CD4-positive, alpha-beta memory T cell (primary cell): Measurements from ENCODE around the gene SNED1. TPM values are rescaled to one million over a fixed set of nuclear protein-coding genes. Genes with fewer than 3 reads are reported as not detected.

Experiments
- CTCF ChIA-PET: fragments of 350-600 bp; sonication (Branson Sonifier 250); formaldehyde crosslinking; loops from one replicate; lab custom pipeline; 2021; ENCODE audit warnings: inconsistent platforms; ENCODE audit not compliant: partially characterized antibody; lab: Charles Lee
- POLR2A ChIA-PET: fragments of 350-600 bp; sonication (Branson Sonifier 250); formaldehyde crosslinking; loops from one replicate; lab custom pipeline; 2021; ENCODE audit not compliant: partially characterized antibody; lab: Charles Lee
- DNase-seq, 5 donors: peaks; one replicate each; pipeline versions ENCODE4 v3.0.0 to v3.0.0-alpha.2; 2020 to 2022; ENCODE audit warnings: mixed read lengths in 1 of 5
- H3K27ac ChIP-seq: one replicate; pipeline ENCODE4 v1.7.0; 2013; ENCODE audit warnings: low read depth, low read length
- H3K27me3 ChIP-seq: 2 replicates; pipeline ENCODE4 v1.7.0; 2013; ENCODE audit warnings: mild to moderate bottlenecking, low read length, moderate library complexity; ENCODE audit not compliant: insufficient read depth
- H3K36me3 ChIP-seq: 2 replicates; pipeline ENCODE4 v1.7.0; 2013; ENCODE audit warnings: mild to moderate bottlenecking, low read length, moderate library complexity; ENCODE audit not compliant: insufficient read depth
- H3K4me1 ChIP-seq: 2 replicates; pipeline ENCODE4 v1.7.0; 2013; ENCODE audit warnings: mild to moderate bottlenecking, low read length, moderate library complexity; ENCODE audit not compliant: insufficient read depth
- H3K4me3 ChIP-seq, 2 donors: one replicate each; pipeline ENCODE4 v1.7.0; 2013; ENCODE audit warnings: low read length in 2 of 2, mild to moderate bottlenecking in 1 of 2
- H3K9me3 ChIP-seq, 2 donors: one replicate each; pipeline ENCODE4 v1.7.0; 2013; ENCODE audit warnings: low read length in 2 of 2, control low read depth in 1 of 2; ENCODE audit not compliant: control insufficient read depth in 1 of 2
- H3K27ac Mint-ChIP-seq, 7 donors: one replicate each; pipeline ENCODE4 v1.8.0; 2020 to 2021; ENCODE audit warnings: mixed read lengths in 7 of 7, mild to moderate bottlenecking in 6 of 7, inconsistent platforms in 3 of 7, moderate library complexity in 3 of 7
- H3K27me3 Mint-ChIP-seq, 2 donors: one replicate each; pipeline ENCODE4 v1.8.0; 2020 to 2021; ENCODE audit warnings: mixed read lengths in 2 of 2
- H3K36me3 Mint-ChIP-seq, 2 donors: one replicate each; pipeline ENCODE4 v1.8.0; 2020 to 2021; ENCODE audit warnings: mixed read lengths in 2 of 2, inconsistent platforms in 1 of 2, mild to moderate bottlenecking in 1 of 2
- H3K4me1 Mint-ChIP-seq, 4 donors: one replicate each; pipeline ENCODE4 v1.8.0; 2020 to 2021; ENCODE audit warnings: mixed read lengths in 4 of 4, mild to moderate bottlenecking in 1 of 4
- H3K4me3 Mint-ChIP-seq, 8 donors: one replicate each; pipeline ENCODE4 v1.8.0; 2020 to 2021; ENCODE audit warnings: mixed read lengths in 8 of 8, mild to moderate bottlenecking in 7 of 8, moderate library complexity in 6 of 8, inconsistent platforms in 3 of 8
- H3K9me3 Mint-ChIP-seq, 8 donors: one replicate each; pipeline ENCODE4 v1.8.0; 2020 to 2021; ENCODE audit warnings: mixed read lengths in 8 of 8, mild to moderate bottlenecking in 5 of 8, inconsistent platforms in 3 of 8, moderate library complexity in 1 of 8
- intact Hi-C: fragments of 100-400 bp; cut with micrococcal nuclease; formaldehyde crosslinking; loops from one replicate; pipeline ENCODE4 v1.15.1; 2023
- polyA plus RNA-seq, 2 donors: library from polyadenylated mRNA; unstranded; fragments of 300-500 nt; fragmentation: Illumina TruSeq; gene quantifications; one replicate each; pipeline ENCODE4 v1.2.3, GENCODE V29; 2021
- total RNA-seq, 2 experiments: library from RNA; stranded (reverse); gene quantifications; one replicate each; pipeline ENCODE4 v1.2.3, GENCODE V29; 2021

The SNED1 gene
- total and polyA plus RNA-seq, 4 experiments from 2014 or later, result 1.6 to 90.1 (median 44.2) TPM

DNA sequence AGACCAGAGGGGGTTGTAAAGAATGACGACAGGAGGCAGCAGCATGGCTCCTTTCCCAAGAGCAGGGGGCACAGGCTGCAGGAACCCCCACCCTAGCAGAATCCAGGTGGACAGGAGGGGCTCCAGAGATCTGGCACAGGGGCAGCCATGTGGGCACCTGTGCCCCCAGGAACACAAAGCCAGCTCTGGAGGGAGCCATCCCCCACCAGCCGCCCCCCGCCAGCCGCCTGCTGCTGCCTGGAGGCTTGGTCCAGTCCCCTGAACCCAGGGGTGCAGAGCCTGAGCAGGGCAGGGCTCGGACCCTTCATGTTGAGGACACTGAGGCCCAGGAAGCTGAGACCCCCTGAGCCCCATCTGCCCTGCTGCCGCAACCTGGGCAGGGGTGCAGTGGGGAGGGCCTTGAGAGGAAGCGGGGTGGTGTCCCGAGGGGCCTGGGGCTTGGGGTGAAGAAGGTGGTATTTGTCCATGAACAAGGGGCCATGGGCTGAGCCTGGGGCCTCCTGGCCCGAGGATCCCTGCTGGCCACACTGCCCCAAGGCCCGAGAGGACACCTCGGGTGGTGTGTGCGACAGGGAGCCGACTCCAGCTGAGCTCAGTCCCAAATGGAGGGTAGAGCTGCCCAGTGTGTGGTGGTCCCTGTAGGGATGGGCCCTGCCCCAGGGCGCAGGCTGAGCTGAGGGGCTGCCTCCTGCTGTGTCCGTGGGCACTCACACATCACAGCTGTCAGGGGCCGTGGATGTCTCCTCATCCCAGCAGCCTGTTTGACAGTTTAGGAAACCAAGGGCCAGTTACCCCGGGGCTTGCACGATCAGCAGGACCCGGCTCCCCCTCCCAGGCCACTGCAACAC is 39.8 kb upstream of the SNED1 start:
- Mint-ChIP-seq H3K4me3 (no peak overlapping the region), H3K27me3 (peaks cover 2 to 7% of the 10 kb centered on the region in 2 donors), H3K9me3 (no peaks in the 10 kb centered on the region), H3K27ac (no peak overlapping the region), H3K4me1 (no peaks in the 10 kb centered on the region), H3K36me3 (no peaks in the 10 kb centered on the region)
- no peaks in the 10 kb centered on the region for H3K36me3 ChIP-seq
- intact Hi-C loops, result no loop called here
- H3K4me1 ChIP-seq, result no peaks in the 10 kb centered on the region
- no peak for DNase-seq
- H3K9me3 ChIP-seq, result no peaks in the 10 kb centered on the region
- no peaks in the 10 kb centered on the region for H3K27me3 ChIP-seq
- ChIA-PET POLR2A (no interaction called here), CTCF (no interaction called here)
- H3K27ac ChIP-seq, result no peak overlapping the region
- no peak overlapping the region for H3K4me3 ChIP-seq

DNA sequence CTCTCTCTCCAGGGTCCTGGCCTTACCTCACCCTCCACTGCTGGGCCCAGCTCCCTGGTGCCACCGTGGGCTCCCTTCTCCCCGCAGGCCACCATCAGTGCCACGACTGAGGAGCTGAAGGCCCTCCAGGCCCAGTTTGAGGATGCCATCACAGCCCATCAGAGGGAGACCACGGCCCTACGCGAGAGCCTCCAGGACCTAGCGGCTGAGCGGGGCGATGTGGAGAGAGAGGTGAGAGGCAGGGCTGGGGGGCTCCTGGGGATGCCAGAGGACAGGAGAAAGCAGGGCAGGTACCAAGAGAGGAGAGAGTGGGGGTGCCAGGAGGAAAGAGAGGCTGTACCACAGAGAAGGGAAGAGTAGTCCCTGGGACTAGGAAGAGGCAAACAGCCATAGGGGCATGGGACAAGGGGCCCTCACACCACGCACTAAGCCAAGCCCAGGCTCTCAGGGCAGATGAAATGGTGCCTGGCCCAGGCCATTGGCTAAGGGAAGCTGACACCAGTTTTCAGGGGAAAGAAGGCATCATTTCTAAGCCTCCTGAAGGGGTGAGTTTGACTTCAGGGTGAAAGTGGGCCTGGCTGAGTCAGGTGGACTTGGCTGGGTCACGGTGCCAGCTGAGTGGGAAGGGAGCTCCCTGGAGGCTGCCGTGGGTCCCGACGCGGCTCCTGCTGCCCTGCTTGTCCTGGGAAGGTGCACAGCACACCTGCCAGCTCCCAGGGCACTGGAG is 39.0 kb upstream of the SNED1 start:
- Mint-ChIP-seq H3K4me1 (no peaks in the 10 kb centered on the region), H3K27ac (peak overlapping the region in 1 of 7 donors; percentile 64), H3K4me3 (no peak overlapping the region), H3K9me3 (no peaks in the 10 kb centered on the region), H3K36me3 (no peaks in the 10 kb centered on the region), H3K27me3 (peaks cover 2 to 8% of the 10 kb centered on the region in 2 donors)
- Histone ChIP-seq H3K27ac (no peak overlapping the region), H3K27me3 (no peaks in the 10 kb centered on the region), H3K9me3 (no peaks in the 10 kb centered on the region), H3K36me3 (no peaks in the 10 kb centered on the region), H3K4me3 (no peak overlapping the region), H3K4me1 (no peaks in the 10 kb centered on the region)
- CTCF ChIA-PET, result no interaction called here
- POLR2A ChIA-PET, result no interaction called here
- intact Hi-C loops, result no loop called here
- DNase-seq, result no peak

DNA sequence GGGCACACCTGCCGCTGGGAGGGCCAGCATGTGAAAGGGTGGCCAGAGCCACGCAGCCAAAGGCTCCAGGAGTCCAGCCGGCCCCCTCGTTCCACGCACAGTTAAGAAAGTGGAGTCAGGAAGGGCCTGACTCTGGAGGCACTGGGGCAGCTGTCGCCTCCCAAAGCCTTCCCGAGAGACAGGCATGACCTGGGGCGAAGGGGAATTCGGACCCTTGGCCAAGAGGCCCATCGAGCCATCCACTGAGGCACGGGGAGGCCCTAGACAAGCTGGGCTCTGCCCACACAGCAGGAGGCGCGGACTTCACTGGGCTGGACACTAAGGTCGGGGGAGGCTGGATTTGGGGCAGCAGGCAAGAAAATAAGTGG is 38.5 kb upstream of the SNED1 start:
- H3K4me1 Mint-ChIP-seq, result no peaks in the 10 kb centered on the region
- POLR2A ChIA-PET, result no interaction called here
- intact Hi-C loops, result no loop called here
- no peaks in the 10 kb centered on the region for H3K9me3 ChIP-seq
- no peak for DNase-seq
- no peaks in the 10 kb centered on the region for H3K27me3 ChIP-seq
- H3K4me1 ChIP-seq, result no peaks in the 10 kb centered on the region
- H3K9me3 Mint-ChIP-seq, result no peaks in the 10 kb centered on the region
- CTCF ChIA-PET, result no interaction called here
- no peak overlapping the region for H3K27ac Mint-ChIP-seq
- no peak overlapping the region for H3K27ac ChIP-seq
- peaks cover 2 to 7% of the 10 kb centered on the region in 2 donors for H3K27me3 Mint-ChIP-seq
- H3K4me3 Mint-ChIP-seq, result no peak overlapping the region
- H3K36me3 Mint-ChIP-seq, result no peaks in the 10 kb centered on the region
- no peaks in the 10 kb centered on the region for H3K36me3 ChIP-seq
- H3K4me3 ChIP-seq, result no peak overlapping the region

DNA sequence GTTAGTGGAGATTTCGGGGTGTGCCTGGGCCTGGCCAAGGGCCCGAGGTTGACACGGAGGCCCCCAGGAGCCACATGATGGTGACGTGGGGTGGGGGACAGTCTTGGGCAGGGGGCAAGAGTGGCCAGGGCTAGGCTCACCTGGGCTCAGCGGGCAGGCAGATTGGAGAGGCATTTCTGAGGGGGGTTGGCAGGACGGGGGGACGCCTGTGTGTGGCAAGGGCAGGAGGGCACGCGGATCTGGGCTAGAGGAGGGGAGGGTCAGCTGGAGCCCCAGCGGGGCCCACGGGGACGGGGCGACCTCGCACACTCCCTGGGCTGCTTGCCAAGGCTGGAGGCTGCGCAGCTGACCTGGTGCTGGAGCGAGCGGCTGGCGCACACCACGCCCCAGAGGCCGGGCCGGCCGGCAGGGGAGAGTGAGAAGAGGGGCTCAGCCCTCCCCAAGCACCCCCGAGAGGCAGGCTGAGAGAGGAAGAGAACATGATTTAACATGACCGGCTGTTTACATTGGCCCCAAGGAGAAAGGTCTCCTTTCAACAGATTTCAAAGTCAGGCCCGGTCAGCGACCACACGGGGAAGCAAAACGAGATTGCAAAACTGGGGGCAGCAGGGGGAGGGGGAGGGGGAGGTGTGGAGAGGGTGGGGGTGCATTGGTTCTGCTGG is 38.0 kb upstream of the SNED1 start:
- DNase-seq, result no peak
- H3K4me3 ChIP-seq, result no peak overlapping the region
- no peaks in the 10 kb centered on the region for H3K36me3 ChIP-seq
- no peaks in the 10 kb centered on the region for H3K36me3 Mint-ChIP-seq
- CTCF ChIA-PET, result no interaction called here
- peaks cover 2 to 7% of the 10 kb centered on the region in 2 donors for H3K27me3 Mint-ChIP-seq
- H3K4me1 Mint-ChIP-seq, result no peaks in the 10 kb centered on the region
- no peaks in the 10 kb centered on the region for H3K4me1 ChIP-seq
- H3K27me3 ChIP-seq, result no peaks in the 10 kb centered on the region
- intact Hi-C loops, result no loop called here
- no peak overlapping the region for H3K27ac ChIP-seq
- H3K9me3 Mint-ChIP-seq, result no peaks in the 10 kb centered on the region
- H3K9me3 ChIP-seq, result no peaks in the 10 kb centered on the region
- H3K27ac Mint-ChIP-seq, result no peak overlapping the region
- POLR2A ChIA-PET, result no interaction called here
- H3K4me3 Mint-ChIP-seq, result no peak overlapping the region

DNA sequence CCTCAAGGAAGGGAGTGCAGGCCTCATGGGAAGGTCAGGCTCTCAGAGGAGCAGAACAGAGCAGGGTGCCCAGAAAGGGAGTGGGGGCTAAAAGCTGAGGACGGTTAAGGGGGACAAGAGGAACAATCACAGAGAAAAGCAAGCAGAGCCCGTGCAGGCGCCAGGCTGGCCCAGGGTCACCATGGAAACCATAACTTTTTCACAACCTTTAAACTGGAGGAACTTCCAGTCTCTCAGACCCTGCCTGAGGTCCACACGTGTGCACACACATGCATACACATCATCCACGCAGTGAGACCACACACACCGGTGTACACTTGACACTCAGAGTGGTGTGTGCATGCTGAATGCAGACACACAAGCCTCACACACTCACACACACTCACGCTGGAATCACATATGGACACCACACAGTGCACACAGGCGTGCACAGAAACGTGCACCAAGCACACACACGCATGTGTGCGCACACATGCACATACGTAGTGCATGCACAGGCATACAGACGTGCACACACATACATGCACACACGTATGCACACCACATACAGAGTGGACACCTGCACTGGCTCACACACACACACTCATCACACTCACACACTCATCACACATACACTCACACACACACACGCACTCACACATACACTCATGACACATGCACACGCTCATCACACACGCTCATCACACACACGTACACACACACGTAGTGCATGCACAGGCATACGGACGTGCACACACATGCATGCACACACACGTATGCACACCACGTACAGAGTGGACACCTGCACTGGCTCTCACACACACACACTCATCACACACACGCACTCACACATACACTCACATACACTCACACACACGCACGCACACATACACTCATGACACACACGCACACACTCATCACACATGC is 37.2 kb upstream of the SNED1 start:
- intact Hi-C loops, result no loop called here
- Histone ChIP-seq H3K27me3 (no peaks in the 10 kb centered on the region), H3K36me3 (no peaks in the 10 kb centered on the region), H3K9me3 (no peaks in the 10 kb centered on the region), H3K4me3 (no peak overlapping the region), H3K27ac (no peak overlapping the region), H3K4me1 (no peaks in the 10 kb centered on the region)
- H3K9me3 Mint-ChIP-seq, result no peaks in the 10 kb centered on the region
- no peak overlapping the region for H3K27ac Mint-ChIP-seq
- no peak overlapping the region for H3K4me3 Mint-ChIP-seq
- ChIA-PET CTCF (no interaction called here), POLR2A (no interaction called here)
- DNase-seq, result no peak
- no peaks in the 10 kb centered on the region for H3K36me3 Mint-ChIP-seq
- H3K27me3 Mint-ChIP-seq, result peaks cover under 1 to 7% of the 10 kb centered on the region in 2 donors
- H3K4me1 Mint-ChIP-seq, result no peaks in the 10 kb centered on the region

DNA sequence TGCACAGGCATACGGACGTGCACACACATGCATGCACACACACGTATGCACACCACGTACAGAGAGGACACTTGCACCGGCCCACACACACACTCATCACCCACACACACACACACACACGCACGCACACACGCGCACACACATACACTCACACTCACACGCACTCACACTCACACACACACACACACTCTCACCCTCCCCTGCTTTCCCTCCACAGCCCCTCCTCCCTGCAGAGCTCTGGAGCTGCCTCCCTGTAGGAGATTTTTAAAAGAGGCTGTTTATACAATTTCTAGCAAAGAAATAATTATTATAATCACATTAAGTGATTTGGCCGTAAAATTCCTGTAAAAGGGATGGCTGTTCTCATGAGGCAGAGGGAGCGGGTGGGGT is 36.5 kb upstream of the SNED1 start:
- H3K4me3 ChIP-seq, result no peak overlapping the region
- H3K4me1 ChIP-seq, result no peaks in the 10 kb centered on the region
- H3K9me3 Mint-ChIP-seq, result no peaks in the 10 kb centered on the region
- H3K36me3 ChIP-seq, result no peaks in the 10 kb centered on the region
- H3K4me1 Mint-ChIP-seq, result no peaks in the 10 kb centered on the region
- H3K9me3 ChIP-seq, result no peaks in the 10 kb centered on the region
- no peaks in the 10 kb centered on the region for H3K27me3 ChIP-seq
- ChIA-PET POLR2A (no interaction called here), CTCF (no interaction called here)
- H3K27ac Mint-ChIP-seq, result no peak overlapping the region
- H3K27me3 Mint-ChIP-seq, result peaks cover 0 to 5% of the 10 kb centered on the region in 2 donors
- intact Hi-C loops, result no loop called here
- H3K36me3 Mint-ChIP-seq, result no peaks in the 10 kb centered on the region
- DNase-seq, result no peak
- H3K27ac ChIP-seq, result no peak overlapping the region
- no peak overlapping the region for H3K4me3 Mint-ChIP-seq
